GM23338 (cell line): Measurements from ENCODE around the gene METTL5. TPM values are rescaled to one million over a fixed set of nuclear protein-coding genes. Genes with fewer than 3 reads are reported as not detected.

ENCODE experiments used
- ATAC-seq: fragments of 200-7000 bp; cut with Tn5 transposase; 3 replicates; pipeline ENCODE4 v1.9.1; 2020
- DNase-seq: peaks from one replicate; pipeline ENCODE4 v3.0.0-alpha.2; 2015; ENCODE audit warnings: low spot score
- H2AFZ ChIP-seq: fragments of 200-600 bp; sonication (generic); 2 replicates; pipeline ENCODE4 v1.8.0; 2016; ENCODE audit warnings: antibody characterized with exemption, mild to moderate bottlenecking, moderate library complexity
- H3F3A ChIP-seq: fragments of 200-600 bp; sonication (generic); replicated peaks from 2 replicates; pipeline ENCODE4 v1.8.0; 2017; ENCODE audit warnings: antibody characterized with exemption, mixed run types, low read depth
- H3K27ac ChIP-seq: fragments of 200-600 bp; sonication (generic); 2 replicates; pipeline ENCODE4 v1.6.1; 2016; ENCODE audit warnings: low read depth
- H3K27me3 ChIP-seq: fragments of 200-600 bp; sonication (generic); 2 replicates; pipeline ENCODE4 v1.8.0; 2016; ENCODE audit warnings: mild to moderate bottlenecking, mixed run types, moderate library complexity; ENCODE audit not compliant: insufficient read depth
- H3K36me3 ChIP-seq: fragments of 200-600 bp; sonication (generic); 2 replicates; pipeline ENCODE4 v1.8.0; 2016; ENCODE audit warnings: mild to moderate bottlenecking; ENCODE audit not compliant: insufficient read depth
- H3K4me1 ChIP-seq: fragments of 200-600 bp; sonication (generic); 2 replicates; pipeline ENCODE4 v1.8.0; 2016; ENCODE audit warnings: mild to moderate bottlenecking, moderate library complexity; ENCODE audit not compliant: insufficient read depth
- H3K4me2 ChIP-seq: fragments of 200-600 bp; sonication (generic); 2 replicates; pipeline ENCODE4 v1.7.1; 2017; ENCODE audit warnings: mixed run types
- H3K4me3 ChIP-seq: fragments of 200-600 bp; sonication (generic); 2 replicates; pipeline ENCODE4 v1.6.1; 2016; ENCODE audit warnings: mixed run types
- H3K79me2 ChIP-seq: fragments of 200-600 bp; sonication (generic); replicated peaks from 2 replicates; pipeline ENCODE4 v1.8.0; 2017; ENCODE audit warnings: mild to moderate bottlenecking; ENCODE audit not compliant: insufficient read depth
- H3K9me2 ChIP-seq: fragments of 200-600 bp; sonication (generic); 2 replicates; pipeline ENCODE4 v1.8.0; 2017; ENCODE audit not compliant: insufficient read depth
- H4K20me1 ChIP-seq: fragments of 200-600 bp; sonication (generic); replicated peaks from 2 replicates; pipeline ENCODE4 v1.8.0; 2017; ENCODE audit warnings: mild to moderate bottlenecking; ENCODE audit not compliant: insufficient read depth
- H3K27ac Mint-ChIP-seq: 2 replicates; pipeline ENCODE4 v1.8.0; 2020; ENCODE audit warnings: inconsistent platforms, mild to moderate bottlenecking, moderate library complexity, mixed read lengths
- H3K27me3 Mint-ChIP-seq: 3 replicates; pipeline ENCODE4 v1.8.0; 2022; ENCODE audit warnings: low read depth, mild to moderate bottlenecking, moderate library complexity, mixed read lengths, inconsistent platforms; ENCODE audit not compliant: insufficient read depth, poor library complexity
- H3K36me3 Mint-ChIP-seq: 3 replicates; pipeline ENCODE4 v1.8.0; 2021; ENCODE audit warnings: low read depth, mild to moderate bottlenecking, inconsistent platforms, moderate library complexity, mixed read lengths
- H3K4me1 Mint-ChIP-seq: 3 replicates; pipeline ENCODE4 v1.8.0; 2020; ENCODE audit warnings: mild to moderate bottlenecking, inconsistent platforms, mixed read lengths
- H3K4me3 Mint-ChIP-seq: 3 replicates; pipeline ENCODE4 v1.8.0; 2021; ENCODE audit warnings: moderate library complexity, mild to moderate bottlenecking, inconsistent platforms, mixed read lengths
- H3K9me3 Mint-ChIP-seq: 3 replicates; pipeline ENCODE4 v1.8.0; 2020; ENCODE audit warnings: moderate library complexity, mild to moderate bottlenecking, inconsistent platforms, mixed read lengths
- CREB1 ChIP-seq: fragments of 250-450 bp; sonication (Bioruptor Pico); IDR thresholded peaks from 2 replicates; pipeline ENCODE4 v1.5.0; 2020; ENCODE audit warnings: low read depth, mild to moderate bottlenecking, moderate library complexity
- CTCF ChIP-seq, 2 experiments: fragments of 200-600 bp in 1 of 2; sonication (generic) in 1 of 2; conservative IDR thresholded peaks; 2 replicates each; pipeline versions ENCODE4 v1.5.1 to v1.6.1; 2016 to 2017; ENCODE audit warnings: antibody characterized with exemption in 2 of 2, low read depth in 2 of 2, mild to moderate bottlenecking in 2 of 2, moderate library complexity in 1 of 2
- ETS1 ChIP-seq: IDR thresholded peaks from 2 replicates; pipeline ENCODE4 v1.6.1; 2016; ENCODE audit warnings: antibody characterized with exemption
- EZH2 ChIP-seq: fragments of 200-600 bp; sonication (generic); IDR thresholded peaks from one replicate; pipeline ENCODE4 v1.8.0; 2017; ENCODE audit warnings: antibody characterized with exemption, mild to moderate bottlenecking, low read depth; ENCODE audit not compliant: unreplicated experiment
- EZH2phosphoT487 ChIP-seq: fragments of 200-600 bp; sonication (generic); IDR thresholded peaks from one replicate; pipeline ENCODE4 v1.8.1; 2018; ENCODE audit warnings: antibody characterized with exemption; ENCODE audit not compliant: unreplicated experiment
- JUNB ChIP-seq: IDR thresholded peaks from one replicate; pipeline ENCODE4 v1.6.1; 2016; ENCODE audit warnings: antibody characterized with exemption; ENCODE audit not compliant: unreplicated experiment
- NANOG ChIP-seq: IDR thresholded peaks from 2 replicates; pipeline ENCODE4 v1.6.1; 2016; ENCODE audit warnings: antibody characterized with exemption, borderline replicate concordance
- POLR2AphosphoS5 ChIP-seq: IDR thresholded peaks from 2 replicates; pipeline ENCODE4 v1.6.1; 2016; ENCODE audit warnings: antibody characterized with exemption, low read depth
- REST ChIP-seq: IDR thresholded peaks from one replicate; pipeline ENCODE4 v1.6.1; 2018; ENCODE audit warnings: antibody characterized with exemption; ENCODE audit not compliant: unreplicated experiment
- STAT1 ChIP-seq: IDR thresholded peaks from one replicate; pipeline ENCODE4 v1.6.1; 2016; ENCODE audit warnings: antibody characterized with exemption; ENCODE audit not compliant: unreplicated experiment
- ZNF114 ChIP-seq: fragments of 250-450 bp; sonication (Bioruptor Pico); IDR thresholded peaks from 2 replicates; pipeline ENCODE4 v1.5.0; 2020; ENCODE audit warnings: mild to moderate bottlenecking, moderate library complexity
- ZNF331 ChIP-seq: fragments of 250-450 bp; sonication (Bioruptor Pico); IDR thresholded peaks from 2 replicates; pipeline ENCODE4 v1.5.0; 2020; ENCODE audit warnings: low read depth, mild to moderate bottlenecking, moderate library complexity
- ZNF462 ChIP-seq: fragments of 250-450 bp; sonication (Bioruptor Pico); IDR thresholded peaks from 2 replicates; pipeline ENCODE4 v1.5.0; 2020; ENCODE audit warnings: mild to moderate bottlenecking, moderate library complexity
- polyA plus RNA-seq: library from polyadenylated mRNA; unstranded; fragments of >200 nt; fragmentation: Nextera tagmentation; extraction: Ambion mirVana; gene quantifications from 2 replicates; pipeline ENCODE4 v1.2.1, GENCODE V29; 2016
- total RNA-seq: library from RNA; depleted of rRNA; stranded (reverse); fragments of >200 nt; shearing (Covaris generic); gene quantifications from 2 replicates; pipeline ENCODE4 v1.2.3, GENCODE V29; 2014

METTL5 gene
- total and polyA plus RNA-seq, 2 experiments from 2014 or later, result 74.8 to 233 TPM

GRCh38 chr2:169806586-169806985 lies 18.1 kb downstream of the METTL5 start:
- peaks cover 8% of the 10 kb centered on the region for H4K20me1 ChIP-seq
- Mint-ChIP-seq H3K4me1 (peaks cover 17% of the 10 kb centered on the region), H3K4me3 (no peak overlapping the region), H3K27me3 (peaks cover 3% of the 10 kb centered on the region), H3K36me3 (peaks cover 85% of the 10 kb centered on the region), H3K27ac (no peak overlapping the region), H3K9me3 (no peaks in the 10 kb centered on the region)
- ATAC-seq (no peak), DNase-seq (no peak)
- H3K9me2 ChIP-seq, result no peaks in the 10 kb centered on the region
- peaks cover 6% of the 10 kb centered on the region; the same call in 1 of the 2 replicates for H3F3A ChIP-seq
- no peak overlapping the region for H3K4me3 ChIP-seq
- H3K4me2 ChIP-seq, result no peak overlapping the region
- no peak overlapping the region; the same call in 1 of the 2 replicates for H3K27ac ChIP-seq
- no peaks in the 10 kb centered on the region; the same call in 1 of the 2 replicates for H3K4me1 ChIP-seq
- H3K79me2 ChIP-seq, result peaks cover 35% of the 10 kb centered on the region
- H3K27me3 ChIP-seq, result no peaks in the 10 kb centered on the region
- H3K36me3 ChIP-seq, result peaks cover 81% of the 10 kb centered on the region
- TF ChIP-seq STAT1, result no peak
- no peak for TF ChIP-seq ETS1
- no peak for TF ChIP-seq JUNB
- TF ChIP-seq CREB1 (CRISPR knock-in tag), result no peak
- no peak for TF ChIP-seq EZH2phosphoT487
- no peak for TF ChIP-seq ZNF331 (CRISPR knock-in tag)
- TF ChIP-seq EZH2, result no peak
- no peak for TF ChIP-seq ZNF462
- TF ChIP-seq NANOG, result no peak
- TF ChIP-seq CTCF (conservative IDR thresholded peaks at IDR 0.05; ENCODE audit: low read depth in 2 of 2), result no peak
- no peak for TF ChIP-seq REST
- no peak for TF ChIP-seq POLR2AphosphoS5
- no peak for TF ChIP-seq ZNF114 (CRISPR knock-in tag)
- no peak overlapping the region for H2AFZ ChIP-seq
